Neural progenitor cell (in vitro differentiated cells): ENCODE measurements around the gene NCAPG2.

ENCODE experiments used
- EZH2 ChIP-seq: fragments of 200-600 bp; sonication (generic); IDR thresholded peaks from 2 replicates; pipeline ENCODE4 v1.6.1; 2017; ENCODE audit warnings: antibody characterized with exemption, mild to moderate bottlenecking, moderate library complexity
- TF ChIP-seq, protein P1 (sequence below): fragments of 200-600 bp; sonication (generic); IDR thresholded peaks from 2 replicates; pipeline ENCODE4 v1.5.1; 2017; ENCODE audit warnings: antibody characterized with exemption, mild to moderate bottlenecking

DNA sequence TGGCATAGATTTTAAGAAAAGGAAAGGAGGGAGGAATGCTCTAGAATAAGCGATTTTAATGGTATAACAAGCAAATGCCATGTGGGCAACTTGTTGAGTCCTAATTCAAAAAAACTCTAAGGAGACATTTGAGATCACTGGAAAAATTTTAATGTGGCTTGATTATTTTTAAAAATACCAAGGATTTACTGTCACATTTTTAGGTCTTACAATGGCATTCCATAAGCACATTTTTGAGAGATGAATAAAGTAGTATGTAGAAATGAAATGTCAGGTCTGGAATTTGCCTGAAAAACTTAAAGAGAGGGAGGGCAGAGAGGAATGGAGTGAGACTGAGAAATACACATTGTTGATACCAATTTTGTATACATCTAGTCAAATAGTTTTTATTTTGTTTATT lies 20.3 kb downstream of the NCAPG2 start:
- TF ChIP-seq, protein P1, sequence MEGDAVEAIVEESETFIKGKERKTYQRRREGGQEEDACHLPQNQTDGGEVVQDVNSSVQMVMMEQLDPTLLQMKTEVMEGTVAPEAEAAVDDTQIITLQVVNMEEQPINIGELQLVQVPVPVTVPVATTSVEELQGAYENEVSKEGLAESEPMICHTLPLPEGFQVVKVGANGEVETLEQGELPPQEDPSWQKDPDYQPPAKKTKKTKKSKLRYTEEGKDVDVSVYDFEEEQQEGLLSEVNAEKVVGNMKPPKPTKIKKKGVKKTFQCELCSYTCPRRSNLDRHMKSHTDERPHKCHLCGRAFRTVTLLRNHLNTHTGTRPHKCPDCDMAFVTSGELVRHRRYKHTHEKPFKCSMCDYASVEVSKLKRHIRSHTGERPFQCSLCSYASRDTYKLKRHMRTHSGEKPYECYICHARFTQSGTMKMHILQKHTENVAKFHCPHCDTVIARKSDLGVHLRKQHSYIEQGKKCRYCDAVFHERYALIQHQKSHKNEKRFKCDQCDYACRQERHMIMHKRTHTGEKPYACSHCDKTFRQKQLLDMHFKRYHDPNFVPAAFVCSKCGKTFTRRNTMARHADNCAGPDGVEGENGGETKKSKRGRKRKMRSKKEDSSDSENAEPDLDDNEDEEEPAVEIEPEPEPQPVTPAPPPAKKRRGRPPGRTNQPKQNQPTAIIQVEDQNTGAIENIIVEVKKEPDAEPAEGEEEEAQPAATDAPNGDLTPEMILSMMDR: no peak
- TF ChIP-seq EZH2: no peak
